ENCODE data around the gene SPART. TPM values are rescaled to one million over a fixed set of nuclear protein-coding genes. Genes with fewer than 3 reads are reported as not detected.

Gene SPART
- total and polyA plus RNA-seq, 9 of the 15 experiments (the other 6 are each of a cell fraction or from before 2014, with no cell fraction given): 18.7 to 79.0 (median 41.0) TPM

DNA sequence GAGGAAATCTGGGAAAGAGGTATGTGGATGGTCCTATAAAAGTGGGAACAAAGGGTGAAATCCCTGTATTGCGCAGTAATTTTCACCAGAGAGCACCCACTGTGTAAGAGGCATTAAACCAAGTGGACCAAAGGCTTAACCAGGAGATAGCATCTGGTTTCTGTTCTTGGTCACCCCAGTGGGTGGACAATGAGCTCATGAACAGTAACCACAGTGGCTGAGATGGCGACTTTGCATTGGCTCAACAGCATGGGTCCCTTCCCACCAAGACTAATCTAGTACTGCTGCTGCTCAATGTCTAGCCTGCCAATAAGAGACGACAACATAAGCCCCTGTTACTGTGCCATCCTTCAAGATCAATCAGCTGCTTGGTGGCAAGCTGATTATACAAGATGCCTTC lies 85.2 kb downstream of the SPART start:
- Histone ChIP-seq H3K4me2 (ENCODE audit: insufficient read depth, low read length) (no peak overlapping the region), H3K9ac (ENCODE audit: insufficient read depth in 1 of 2, low read depth in 2 of 2, low read length in 2 of 2) (no peak overlapping the region), H3K4me1 (replicated peaks in 1 of 2; ENCODE audit: control insufficient read depth in 2 of 2, insufficient read depth in 2 of 2, low read length in 2 of 2) (peaks cover 0 to 3% of the 10 kb centered on the region in 2 experiments; a peak in 1 of 5 replicates), H3K27ac (ENCODE audit: extremely low read depth, low read depth, low read length) (no peak overlapping the region), H3K36me3 (ENCODE audit: control insufficient read depth, insufficient read depth, low read length) (no peaks in the 10 kb centered on the region), H4K20me1 (replicated peaks; ENCODE audit: control insufficient read depth, insufficient read depth, low read length) (no peaks in the 10 kb centered on the region), H3K79me2 (ENCODE audit: control insufficient read depth, insufficient read depth, low read length) (no peaks in the 10 kb centered on the region), H3K4me3 (no peak overlapping the region), H2AFZ (ENCODE audit: low read depth, low read length) (no peak overlapping the region), H3K9me3 (replicated peaks; ENCODE audit: control insufficient read depth, insufficient read depth, low read depth, low read length) (no peaks in the 10 kb centered on the region), H3K9me1 (ENCODE audit: control insufficient read depth, insufficient read depth, low read length) (no peaks in the 10 kb centered on the region), H3K27me3 (ENCODE audit: control insufficient read depth in 2 of 2, insufficient read depth in 2 of 2, low read length in 2 of 2) (no peaks in the 10 kb centered on the region)
- WGBS (ENCODE audit: insufficient coverage, low coverage, missing lambda C conversion rate): 56% methylated on average over 3 of the region's 3 CpGs
- peak in 1 of 4 experiments; percentile 1 for DNase-seq (ENCODE audit: extremely low read depth in 1 of 4, low spot score in 3 of 4)
- BruUV-seq (replicated peaks): no TSS peak
- in situ Hi-C loops (cut with MboI) (no loop called here), intact Hi-C loops (cut with micrococcal nuclease) (no loop called here)
- ATAC-seq: no peak
- POLR2A ChIA-PET: no interaction called here
- TF ChIP-seq MED1 (CRISPR knock-in tag; IDR thresholded peaks at IDR 0.05; ENCODE audit: borderline replicate concordance): no peak
- no peak for TF ChIP-seq KDM2B (CRISPR knock-in tag; IDR thresholded peaks at IDR 0.05)
- TF ChIP-seq PRPF4 (IDR thresholded peaks at IDR 0.05; ENCODE audit: insufficient read depth, low read depth, low read length, poor library complexity, severe bottlenecking): no peak
- CTCF ChIA-PET (ENCODE audit: low intra/inter-chr PET ratio): no interaction called here
- FAIRE-seq: no peak

DNA sequence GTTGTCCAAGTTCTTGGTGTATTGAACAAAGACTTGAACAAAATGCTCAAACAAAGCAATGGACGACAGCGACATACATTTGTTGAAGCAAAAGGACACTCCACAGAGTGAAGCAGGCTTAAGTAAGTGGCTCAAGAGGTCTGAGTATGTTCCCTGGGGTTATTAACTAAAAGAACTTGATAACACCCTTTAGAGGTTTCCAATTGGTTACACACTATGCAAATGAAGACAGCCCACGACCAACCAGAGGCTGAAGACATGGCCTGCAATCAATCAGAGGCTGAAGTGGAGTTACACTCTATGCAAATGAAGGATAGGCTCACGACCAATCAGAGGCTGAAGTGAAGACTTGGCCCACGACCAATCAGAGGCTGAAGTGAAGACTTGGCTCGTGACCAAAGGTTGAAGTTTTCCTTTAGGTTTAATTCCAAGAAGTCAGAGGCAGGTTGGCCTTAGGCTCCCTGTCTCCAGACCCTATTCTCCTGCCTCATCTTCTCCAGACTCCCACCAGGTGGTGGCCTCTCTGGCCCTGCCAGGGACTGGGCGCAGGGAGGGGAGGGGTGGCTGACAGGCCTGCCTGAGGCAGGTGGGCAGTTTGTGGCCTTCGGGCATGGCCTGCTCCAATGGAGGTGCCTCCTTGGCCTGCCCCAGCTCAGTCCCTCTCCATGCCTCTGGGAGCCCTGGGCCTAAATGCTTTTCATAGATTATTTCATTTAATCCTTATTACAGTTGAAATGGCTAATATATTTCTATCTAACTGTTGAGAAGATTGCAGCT lies 86.6 kb downstream of the SPART start:
- H3K27ac ChIP-seq (ENCODE audit: extremely low read depth, low read depth, low read length): no peak overlapping the region
- H3K4me2 ChIP-seq (ENCODE audit: insufficient read depth, low read length): no peak overlapping the region
- intact Hi-C loops (cut with micrococcal nuclease): no loop called here
- H3K79me2 ChIP-seq (ENCODE audit: control insufficient read depth, insufficient read depth, low read length): no peaks in the 10 kb centered on the region
- POLR2A ChIA-PET: no interaction called here
- DNase-seq (ENCODE audit: extremely low read depth in 1 of 4, low spot score in 3 of 4): peak in 1 of 4 experiments; percentile 1
- H3K9me1 ChIP-seq (ENCODE audit: control insufficient read depth, insufficient read depth, low read length): no peaks in the 10 kb centered on the region
- in situ Hi-C loops (cut with MboI): no loop called here
- WGBS (ENCODE audit: insufficient coverage, low coverage, missing lambda C conversion rate): 72% methylated on average over 7 of the region's 8 CpGs
- no peak overlapping the region for H3K4me3 ChIP-seq
- no peak overlapping the region for H3K9ac ChIP-seq (ENCODE audit: insufficient read depth in 1 of 2, low read depth in 2 of 2, low read length in 2 of 2)
- H3K36me3 ChIP-seq (ENCODE audit: control insufficient read depth, insufficient read depth, low read length): no peaks in the 10 kb centered on the region
- H3K4me1 ChIP-seq (replicated peaks in 1 of 2; ENCODE audit: control insufficient read depth in 2 of 2, insufficient read depth in 2 of 2, low read length in 2 of 2): peaks cover 0 to 3% of the 10 kb centered on the region in 2 experiments; a peak in 1 of 5 replicates
- CTCF ChIA-PET (ENCODE audit: low intra/inter-chr PET ratio): no interaction called here
- H2AFZ ChIP-seq (ENCODE audit: low read depth, low read length): no peak overlapping the region
- FAIRE-seq: no peak
- BruUV-seq (replicated peaks): no TSS peak
- no peaks in the 10 kb centered on the region for H3K27me3 ChIP-seq (ENCODE audit: control insufficient read depth in 2 of 2, insufficient read depth in 2 of 2, low read length in 2 of 2)
- H3K9me3 ChIP-seq (replicated peaks; ENCODE audit: control insufficient read depth, insufficient read depth, low read depth, low read length): no peaks in the 10 kb centered on the region
- ATAC-seq: peak; percentile 77
- no peaks in the 10 kb centered on the region for H4K20me1 ChIP-seq (replicated peaks; ENCODE audit: control insufficient read depth, insufficient read depth, low read length)
- TF ChIP-seq XRCC4 (IDR thresholded peaks at IDR 0.05; ENCODE audit: extremely low read depth, insufficient read depth, insufficient read length) (no peak), NUFIP1 (IDR thresholded peaks at IDR 0.05; ENCODE audit: partially characterized antibody) (no peak), POLR2AphosphoS5 (IDR thresholded peaks at IDR 0.05; ENCODE audit: control insufficient read depth, insufficient read depth, low read depth, low read length) (no peak), NR3C1 (CRISPR knock-in tag; IDR thresholded peaks at IDR 0.05) (no peak), PTRF (tag; IDR thresholded peaks at IDR 0.05) (no peak), ESRRA (IDR thresholded peaks at IDR 0.05; ENCODE audit: borderline replicate concordance, low read depth) (no peak), ZNF384 (IDR thresholded peaks at IDR 0.05; ENCODE audit: low read depth, low read length) (no peak), NR4A1 (CRISPR knock-in tag; IDR thresholded peaks at IDR 0.05) (no peak), NR4A1 (tag; IDR thresholded peaks at IDR 0.05) (no peak), ZNF212 (CRISPR knock-in tag; IDR thresholded peaks at IDR 0.05) (no peak), TARDBP (IDR thresholded peaks at IDR 0.05) (no peak), IFI16 (CRISPR knock-in tag; IDR thresholded peaks at IDR 0.05) (no peak)

Data from K562 (cell line).